ENCODE measurements around the gene CCDC97.

DNA sequence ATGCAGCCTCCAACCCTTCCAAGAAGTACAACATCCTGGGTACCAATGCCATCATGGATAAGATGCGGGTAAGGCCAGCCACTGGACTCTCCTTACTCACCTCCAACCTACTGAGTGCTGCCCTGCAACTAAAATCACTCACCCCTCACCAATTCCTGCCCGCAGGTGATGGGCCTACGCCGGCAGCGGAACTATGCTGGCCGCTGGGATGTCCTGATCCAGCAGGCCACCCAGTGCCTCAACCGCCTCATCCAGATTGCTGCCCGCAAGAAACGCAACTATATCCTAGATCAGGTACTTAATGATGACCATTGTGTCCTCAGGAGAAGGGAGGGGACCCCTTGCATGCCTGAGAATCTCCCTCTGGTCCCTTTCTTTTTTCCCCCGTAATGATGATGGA is 15.6 kb upstream of the CCDC97 start:
- TF ChIP-seq, protein P1, sequence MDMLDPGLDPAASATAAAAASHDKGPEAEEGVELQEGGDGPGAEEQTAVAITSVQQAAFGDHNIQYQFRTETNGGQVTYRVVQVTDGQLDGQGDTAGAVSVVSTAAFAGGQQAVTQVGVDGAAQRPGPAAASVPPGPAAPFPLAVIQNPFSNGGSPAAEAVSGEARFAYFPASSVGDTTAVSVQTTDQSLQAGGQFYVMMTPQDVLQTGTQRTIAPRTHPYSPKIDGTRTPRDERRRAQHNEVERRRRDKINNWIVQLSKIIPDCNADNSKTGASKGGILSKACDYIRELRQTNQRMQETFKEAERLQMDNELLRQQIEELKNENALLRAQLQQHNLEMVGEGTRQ (IDR thresholded peaks at IDR 0.05; ENCODE audit: low read length): no peak
- TF ChIP-seq POLR2A (IDR thresholded peaks at IDR 0.05; ENCODE audit: control extremely low read depth in 1 of 2, low read depth in 2 of 2, low read length in 2 of 2): no peak
- TF ChIP-seq, protein P2, sequence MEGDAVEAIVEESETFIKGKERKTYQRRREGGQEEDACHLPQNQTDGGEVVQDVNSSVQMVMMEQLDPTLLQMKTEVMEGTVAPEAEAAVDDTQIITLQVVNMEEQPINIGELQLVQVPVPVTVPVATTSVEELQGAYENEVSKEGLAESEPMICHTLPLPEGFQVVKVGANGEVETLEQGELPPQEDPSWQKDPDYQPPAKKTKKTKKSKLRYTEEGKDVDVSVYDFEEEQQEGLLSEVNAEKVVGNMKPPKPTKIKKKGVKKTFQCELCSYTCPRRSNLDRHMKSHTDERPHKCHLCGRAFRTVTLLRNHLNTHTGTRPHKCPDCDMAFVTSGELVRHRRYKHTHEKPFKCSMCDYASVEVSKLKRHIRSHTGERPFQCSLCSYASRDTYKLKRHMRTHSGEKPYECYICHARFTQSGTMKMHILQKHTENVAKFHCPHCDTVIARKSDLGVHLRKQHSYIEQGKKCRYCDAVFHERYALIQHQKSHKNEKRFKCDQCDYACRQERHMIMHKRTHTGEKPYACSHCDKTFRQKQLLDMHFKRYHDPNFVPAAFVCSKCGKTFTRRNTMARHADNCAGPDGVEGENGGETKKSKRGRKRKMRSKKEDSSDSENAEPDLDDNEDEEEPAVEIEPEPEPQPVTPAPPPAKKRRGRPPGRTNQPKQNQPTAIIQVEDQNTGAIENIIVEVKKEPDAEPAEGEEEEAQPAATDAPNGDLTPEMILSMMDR (IDR thresholded peaks at IDR 0.05; ENCODE audit: control extremely low read depth in 1 of 3, insufficient read depth in 1 of 3, low read depth in 1 of 3, low read length in 3 of 3): no peak
- TF ChIP-seq JUN (IDR thresholded peaks at IDR 0.05; ENCODE audit: low read depth, low read length): no peak
- no peak for TF ChIP-seq CREB1 (IDR thresholded peaks at IDR 0.05)
- TF ChIP-seq CHD2 (IDR thresholded peaks at IDR 0.05; ENCODE audit: low read length): no peak
- TF ChIP-seq, protein P3, sequence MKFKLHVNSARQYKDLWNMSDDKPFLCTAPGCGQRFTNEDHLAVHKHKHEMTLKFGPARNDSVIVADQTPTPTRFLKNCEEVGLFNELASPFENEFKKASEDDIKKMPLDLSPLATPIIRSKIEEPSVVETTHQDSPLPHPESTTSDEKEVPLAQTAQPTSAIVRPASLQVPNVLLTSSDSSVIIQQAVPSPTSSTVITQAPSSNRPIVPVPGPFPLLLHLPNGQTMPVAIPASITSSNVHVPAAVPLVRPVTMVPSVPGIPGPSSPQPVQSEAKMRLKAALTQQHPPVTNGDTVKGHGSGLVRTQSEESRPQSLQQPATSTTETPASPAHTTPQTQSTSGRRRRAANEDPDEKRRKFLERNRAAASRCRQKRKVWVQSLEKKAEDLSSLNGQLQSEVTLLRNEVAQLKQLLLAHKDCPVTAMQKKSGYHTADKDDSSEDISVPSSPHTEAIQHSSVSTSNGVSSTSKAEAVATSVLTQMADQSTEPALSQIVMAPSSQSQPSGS (IDR thresholded peaks at IDR 0.05; ENCODE audit: low read length): no peak
- no peak for TF ChIP-seq GABPA (IDR thresholded peaks at IDR 0.05; ENCODE audit: borderline replicate concordance, insufficient read depth, low read length)
- TF ChIP-seq CEBPB (IDR thresholded peaks at IDR 0.05; ENCODE audit: low read depth, low read length): no peak
- no peak for TF ChIP-seq FOSL1 (IDR thresholded peaks at IDR 0.05; ENCODE audit: insufficient read depth, low read depth, low read length)
- no peak for TF ChIP-seq POLR2AphosphoS5 (IDR thresholded peaks at IDR 0.05; ENCODE audit: low read depth, low read length)
- TF ChIP-seq EZH2 (IDR thresholded peaks at IDR 0.05; ENCODE audit: low read depth, low read length, severe bottlenecking): no peak

Measured in H1 (cell line).